CD4-positive, alpha-beta T cell treated with Interferon gamma for 1 hour (primary cell): ENCODE results near the gene PALS2.

ENCODE experiments used
- DNase-seq: peaks from one replicate; pipeline ENCODE4 v3.0.0-alpha.2; 2020

Gene PALS2, protein sequence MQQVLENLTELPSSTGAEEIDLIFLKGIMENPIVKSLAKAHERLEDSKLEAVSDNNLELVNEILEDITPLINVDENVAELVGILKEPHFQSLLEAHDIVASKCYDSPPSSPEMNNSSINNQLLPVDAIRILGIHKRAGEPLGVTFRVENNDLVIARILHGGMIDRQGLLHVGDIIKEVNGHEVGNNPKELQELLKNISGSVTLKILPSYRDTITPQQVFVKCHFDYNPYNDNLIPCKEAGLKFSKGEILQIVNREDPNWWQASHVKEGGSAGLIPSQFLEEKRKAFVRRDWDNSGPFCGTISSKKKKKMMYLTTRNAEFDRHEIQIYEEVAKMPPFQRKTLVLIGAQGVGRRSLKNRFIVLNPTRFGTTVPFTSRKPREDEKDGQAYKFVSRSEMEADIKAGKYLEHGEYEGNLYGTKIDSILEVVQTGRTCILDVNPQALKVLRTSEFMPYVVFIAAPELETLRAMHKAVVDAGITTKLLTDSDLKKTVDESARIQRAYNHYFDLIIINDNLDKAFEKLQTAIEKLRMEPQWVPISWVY

DNA sequence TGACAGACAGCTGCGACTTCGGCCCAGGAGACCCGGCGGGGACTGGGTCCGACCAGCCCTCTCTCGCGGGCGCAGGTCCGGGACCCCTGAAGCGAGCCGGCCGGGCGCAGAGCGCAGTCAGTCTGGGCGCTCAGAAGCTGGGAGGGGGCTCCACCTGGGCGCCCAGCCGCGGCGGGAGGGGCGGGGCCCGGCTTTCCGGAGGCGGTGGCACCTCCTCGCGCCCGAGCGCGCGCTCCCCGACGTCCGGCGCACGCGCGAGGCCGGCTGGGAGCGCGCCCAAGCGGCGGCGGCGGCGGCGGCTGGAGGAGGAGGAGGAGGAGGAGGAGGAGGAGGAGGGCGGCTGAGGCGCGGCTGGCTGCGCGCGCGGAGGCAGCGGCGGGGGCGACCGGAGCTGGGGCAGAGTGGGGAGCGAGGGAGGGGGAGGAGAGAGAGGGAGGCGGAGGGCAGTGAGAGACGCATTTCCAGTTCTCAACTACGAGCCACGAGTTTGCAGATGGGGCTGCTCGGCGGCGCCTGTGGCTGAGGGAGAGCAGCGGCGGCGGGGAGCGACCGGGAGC, at the start of gene PALS2:
Gene PALS2, plus strand, starts transcription at position 456 of the 557 bp plus-strand sequence. CDS start 50,216 bp downstream, outside the sequence.
- peak; percentile 87 for DNase-seq

DNA sequence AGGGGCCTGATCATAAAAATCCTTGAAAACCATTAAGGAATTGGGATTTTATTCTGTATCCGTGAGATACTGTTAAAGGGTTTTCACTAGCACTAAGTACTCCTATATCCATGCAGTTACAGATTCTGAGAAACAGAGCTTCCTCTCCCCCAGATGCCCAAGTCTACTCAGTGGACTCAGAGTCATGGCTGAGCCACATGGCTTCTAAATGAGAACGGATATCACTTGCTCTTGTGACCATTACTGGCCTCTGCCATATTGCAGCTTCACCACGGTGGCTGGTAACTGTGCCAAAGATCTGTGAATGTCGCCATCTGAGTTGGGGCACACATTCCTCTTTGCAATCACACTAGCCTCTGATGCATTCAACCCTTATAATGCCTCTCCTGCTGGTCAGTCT, 42.0 kb upstream of the PALS2 start:
- DNase-seq = no peak

- no peak for DNase-seq
These were observed 36.6 kb upstream of the PALS2 start for GRCh38 chr7:24536682-24537081.

DNA sequence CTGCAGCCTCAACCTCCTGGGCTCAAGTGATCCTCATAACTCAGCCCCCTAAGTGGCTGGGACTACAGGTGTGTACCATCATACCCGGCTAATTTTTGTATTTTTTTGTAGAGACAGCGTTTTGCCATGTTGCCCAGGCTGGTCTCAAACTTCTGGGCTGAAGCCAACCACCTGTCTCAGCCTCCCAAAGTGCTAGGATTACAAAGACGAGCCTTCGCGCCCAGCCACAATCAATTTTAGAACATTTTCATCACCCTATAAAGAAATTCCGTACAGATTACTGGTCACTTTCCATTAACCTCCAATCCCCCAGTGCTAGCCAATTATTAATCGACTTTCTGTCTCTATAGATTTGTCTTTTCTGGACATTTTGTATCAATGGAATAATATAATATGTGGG, 32.3 kb upstream of the PALS2 start:
- DNase-seq = no peak

DNA sequence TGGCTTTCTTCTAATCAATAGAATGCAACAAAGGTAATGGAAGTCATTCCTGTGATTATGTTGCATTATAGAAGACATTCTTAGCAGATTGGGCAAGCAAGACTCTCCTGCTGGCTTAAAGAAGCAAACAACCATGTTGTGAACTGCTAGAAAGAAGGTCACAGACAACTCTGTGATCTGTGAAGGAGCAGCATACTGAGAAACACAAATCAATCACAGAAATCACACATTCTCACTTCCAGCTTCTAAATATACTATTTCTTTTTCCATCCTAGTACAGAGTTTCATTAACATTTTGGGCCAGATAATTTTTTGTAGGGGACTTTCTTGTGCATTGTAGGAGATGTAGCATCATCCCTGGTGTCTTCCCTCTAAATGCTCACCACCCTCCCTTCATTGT, 28.0 kb upstream of the PALS2 start:
- DNase-seq = no peak

- DNase-seq = no peak
These were observed 24.9 kb upstream of the PALS2 start for GRCh38 chr7:24548390-24548789.

GRCh38 chr7:24549991-24550390, 23.3 kb upstream of the PALS2 start:
- DNase-seq = no peak

- no peak for DNase-seq
These were observed 18.1 kb upstream of the PALS2 start for GRCh38 chr7:24555184-24555583.

- no peak for DNase-seq
These were observed 17.5 kb upstream of the PALS2 start for GRCh38 chr7:24555719-24556118.

GRCh38 chr7:24560772-24561171, 12.5 kb upstream of the PALS2 start:
- DNase-seq = no peak

- DNase-seq = no peak
These were observed 7.0 kb upstream of the PALS2 start for GRCh38 chr7:24566274-24566673.

- DNase-seq = no peak
These were observed 2.3 kb upstream of the PALS2 start for GRCh38 chr7:24570983-24571382.

- DNase-seq = no peak
These were observed 1.2 kb upstream of the PALS2 start for GRCh38 chr7:24572016-24572392.

GRCh38 chr7:24572393-24572996, 757 bp upstream of the PALS2 start:
- DNase-seq = no peak

DNA sequence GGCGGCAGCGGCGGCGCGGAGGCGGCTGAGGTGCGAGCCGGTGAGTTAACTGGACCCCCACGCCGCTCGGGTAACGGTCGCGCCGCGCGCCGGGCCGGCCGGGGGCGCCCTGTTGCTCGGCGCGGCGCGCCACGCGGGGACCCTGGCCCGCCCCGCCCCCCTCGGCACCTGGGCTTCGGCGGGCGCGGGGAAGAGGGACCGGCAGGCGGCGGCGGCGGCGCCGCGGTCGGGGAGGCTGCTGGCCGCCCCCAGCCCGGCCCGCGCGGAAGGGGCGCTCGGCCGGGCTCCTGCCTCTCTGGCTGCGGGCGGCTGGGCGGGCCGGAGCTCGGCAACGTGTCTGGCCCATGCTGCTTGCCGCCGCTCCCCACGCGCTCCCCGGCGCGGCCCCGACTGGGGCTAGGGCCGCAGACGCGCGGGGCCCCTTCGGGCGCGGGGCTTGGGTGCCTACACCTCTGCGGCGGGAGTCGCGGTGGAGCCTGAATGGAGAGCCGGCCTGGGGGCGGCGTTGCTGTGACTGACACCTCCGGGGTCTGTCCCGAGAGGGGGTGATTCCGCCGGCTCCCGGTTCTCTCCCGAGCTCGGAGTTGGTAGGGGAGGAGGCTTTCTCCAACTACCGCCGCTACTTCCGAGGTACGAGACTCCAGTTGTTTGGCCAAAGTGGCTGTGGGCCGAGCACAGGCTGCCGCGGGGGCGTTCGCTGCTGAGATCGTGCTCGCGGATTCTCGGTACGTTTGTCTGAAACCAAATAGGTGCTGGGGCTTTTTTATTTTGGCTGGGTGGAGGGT, 494 bp downstream of the PALS2 start:
- DNase-seq = peak; percentile 26

- no peak for DNase-seq
These were observed 1.1 kb downstream of the PALS2 start for GRCh38 chr7:24574386-24574785.

DNA sequence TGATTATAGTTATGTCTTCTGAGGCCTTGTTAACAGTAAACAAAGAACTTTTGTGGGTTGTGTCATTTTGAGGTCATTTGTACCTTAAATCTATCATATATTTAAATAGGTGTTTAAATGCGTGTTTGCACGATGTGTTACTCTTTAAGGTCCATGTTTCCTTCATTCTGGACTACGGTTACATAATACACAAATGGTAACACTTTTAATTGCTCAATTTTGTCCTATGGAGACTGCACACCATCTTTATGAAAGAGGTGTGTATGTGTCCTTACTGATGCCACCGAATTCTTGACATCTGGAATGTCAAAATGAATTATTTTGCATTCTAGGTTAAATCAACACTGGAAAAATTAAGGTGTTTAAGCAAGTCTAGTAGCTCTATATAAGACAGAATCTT, 1.7 kb downstream of the PALS2 start:
- DNase-seq = no peak

DNA sequence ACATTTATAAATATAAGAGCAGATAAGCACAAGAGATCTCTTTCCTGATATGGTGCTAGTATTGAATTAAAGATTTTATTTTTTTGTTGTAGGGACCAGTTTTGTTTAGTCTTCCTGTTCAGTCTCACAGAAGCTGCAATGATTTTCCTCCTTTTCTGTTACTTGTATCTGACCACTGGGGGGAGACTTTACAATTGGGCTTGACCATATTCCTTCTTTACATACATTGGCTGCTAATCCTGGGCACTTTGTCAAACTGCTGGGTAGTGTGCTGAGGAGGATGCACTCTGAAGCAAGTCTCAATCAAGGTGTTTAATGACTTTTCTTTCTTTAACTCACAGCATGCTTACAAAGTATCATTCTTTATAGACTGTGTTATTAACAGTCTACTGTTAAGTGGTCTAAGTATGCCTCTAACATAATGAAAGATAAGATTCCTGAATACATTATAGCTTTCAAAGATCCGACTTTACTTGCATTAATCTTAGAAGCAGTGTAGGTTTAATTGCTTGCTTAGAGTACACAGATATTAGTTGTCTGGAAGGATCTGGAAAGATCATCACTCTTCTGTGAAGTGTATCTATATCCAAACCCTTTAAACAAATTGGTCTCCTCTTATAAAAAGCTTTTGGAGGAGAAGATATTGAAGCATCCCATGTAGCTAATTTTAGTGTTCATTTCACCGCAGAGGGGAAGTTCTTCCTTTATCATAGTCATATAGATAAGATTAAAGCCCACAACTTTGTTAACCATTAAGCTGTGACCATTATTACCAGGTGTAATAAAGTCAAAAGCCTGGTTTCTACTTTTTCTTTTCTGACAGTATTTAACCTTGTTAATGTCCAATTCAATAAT, 3.1 kb downstream of the PALS2 start:
- no peak for DNase-seq

- no peak for DNase-seq
These were observed 4.8 kb downstream of the PALS2 start for GRCh38 chr7:24578052-24578451.

- no peak for DNase-seq
These were observed 7.2 kb downstream of the PALS2 start for GRCh38 chr7:24580283-24580946.

- DNase-seq = no peak
These were observed 8.9 kb downstream of the PALS2 start for GRCh38 chr7:24582166-24582565.

- DNase-seq = peak; percentile 46
These were observed 14.6 kb downstream of the PALS2 start for GRCh38 chr7:24587853-24588252.
